Fibroblast of skin of back (primary cell): ENCODE measurements around the gene CTSE.
A peak's percentile ranks its signal among the peaks of the same experiment; 100 is the strongest.

ENCODE experiments used
- DNase-seq: peaks from one replicate; pipeline ENCODE4 v3.0.0-alpha.2; 2013

The CTSE gene

GRCh38 chr1:205969229-205969628 lies 54.5 kb downstream of the CTSE start:
- DNase-seq = no peak

- DNase-seq = no peak
Observed at GRCh38 chr1:205967554-205968335, 56.0 kb downstream of the CTSE start.

GRCh38 chr1:205965036-205965884 lies 58.4 kb downstream of the CTSE start:
- no peak for DNase-seq

GRCh38 chr1:205963352-205964155 lies 60.1 kb downstream of the CTSE start:
- DNase-seq = peak; percentile 48

GRCh38 chr1:205962821-205963221 lies 60.9 kb downstream of the CTSE start:
- DNase-seq = no peak

- peak; percentile 51 for DNase-seq
Observed at GRCh38 chr1:205961991-205962820, 61.5 kb downstream of the CTSE start.

- DNase-seq = peak; percentile 54
Observed at GRCh38 chr1:205961405-205961804, 62.3 kb downstream of the CTSE start.

GRCh38 chr1:205959789-205960188 lies 63.9 kb downstream of the CTSE start:
- no peak for DNase-seq
